Endometrium (tissue), 2 donors: Measurements from ENCODE around the gene FIBCD1.

Experiments
- FAIRE-seq: peaks from 2 replicates; lab custom pipeline; 2012; peaks lifted over from hg19 to GRCh38; lab: Jason Lieb, UNC
- donor health status: control.
- donor health status: control.

The FIBCD1 gene

GRCh38 chr9:130894546-130894945 is 44.5 kb downstream of the FIBCD1 start:
- FAIRE-seq = no peak

GRCh38 chr9:130893341-130894101 is 45.5 kb downstream of the FIBCD1 start:
- FAIRE-seq = no peak

- FAIRE-seq = no peak
Observed at GRCh38 chr9:130892477-130893304, 46.4 kb downstream of the FIBCD1 start.

- FAIRE-seq = no peak
Observed at GRCh38 chr9:130891688-130892476, 47.2 kb downstream of the FIBCD1 start.

- FAIRE-seq = no peak
Observed at GRCh38 chr9:130890870-130891687, 48.0 kb downstream of the FIBCD1 start.

- no peak for FAIRE-seq
Observed at GRCh38 chr9:130890124-130890523, 48.9 kb downstream of the FIBCD1 start.

- no peak for FAIRE-seq
Observed at GRCh38 chr9:130888146-130888885, 50.7 kb downstream of the FIBCD1 start.

- no peak for FAIRE-seq
Observed at GRCh38 chr9:130887494-130888144, 51.4 kb downstream of the FIBCD1 start.

GRCh38 chr9:130886981-130887380 is 52.1 kb downstream of the FIBCD1 start:
- no peak for FAIRE-seq

GRCh38 chr9:130885484-130886375 is 53.3 kb downstream of the FIBCD1 start:
- no peak for FAIRE-seq

- no peak for FAIRE-seq
Observed at GRCh38 chr9:130884542-130885483, 54.2 kb downstream of the FIBCD1 start.

GRCh38 chr9:130884111-130884531 is 54.9 kb downstream of the FIBCD1 start:
- FAIRE-seq = no peak

GRCh38 chr9:130883479-130883878 is 55.6 kb downstream of the FIBCD1 start:
- FAIRE-seq = no peak

GRCh38 chr9:130882696-130883225 is 56.3 kb downstream of the FIBCD1 start:
- no peak for FAIRE-seq

GRCh38 chr9:130881516-130881915 is 57.5 kb downstream of the FIBCD1 start:
- FAIRE-seq = no peak

- no peak for FAIRE-seq
Observed at GRCh38 chr9:130880599-130881220, 58.3 kb downstream of the FIBCD1 start.

- no peak for FAIRE-seq
Observed at GRCh38 chr9:130879863-130880411, 59.1 kb downstream of the FIBCD1 start.
